ENCODE measurements around the gene ODAM. TPM values are rescaled to one million over a fixed set of nuclear protein-coding genes. Genes with fewer than 3 reads are reported as not detected.

The ODAM gene
- total RNA-seq, 1 experiment from 2014 or later: not detected

Other genes with a start within 250 kb of the ODAM start
- not detected for gene CSN2, start 230.0 kb upstream of the ODAM start, total RNA-seq (2021; ENCODE audit: unreplicated experiment)
- gene STATH, start 199.8 kb upstream of the ODAM start, total RNA-seq (2021; ENCODE audit: unreplicated experiment): not detected
- gene HTN3, start 167.3 kb upstream of the ODAM start, total RNA-seq (2021; ENCODE audit: unreplicated experiment): not detected
- not detected for gene HTN1, start 145.3 kb upstream of the ODAM start, total RNA-seq (2021; ENCODE audit: unreplicated experiment)
- not detected for gene PRR27, start 41.5 kb upstream of the ODAM start, total RNA-seq (2021; ENCODE audit: unreplicated experiment)
- not detected for gene FDCSP, start 30.4 kb downstream of the ODAM start, total RNA-seq (2021; ENCODE audit: unreplicated experiment)
- gene CSN3, start 46.9 kb downstream of the ODAM start, total RNA-seq (2021; ENCODE audit: unreplicated experiment): not detected
- gene CABS1, start 139.3 kb downstream of the ODAM start, total RNA-seq (2021; ENCODE audit: unreplicated experiment): not detected
- not detected for gene SMR3A, start 165.0 kb downstream of the ODAM start, total RNA-seq (2021; ENCODE audit: unreplicated experiment)
- not detected for gene SMR3B, start 187.4 kb downstream of the ODAM start, total RNA-seq (2021; ENCODE audit: unreplicated experiment)
- not detected for gene OPRPN, start 202.2 kb downstream of the ODAM start, total RNA-seq (2021; ENCODE audit: unreplicated experiment)

All from Panc1 (cell line).